Amygdala (tissue), 56 donors: ENCODE measurements around the gene HHATL.
"Not testable (repeated sequence)": the region's sequence is repeated elsewhere in the genome, so short reads cannot be mapped to it uniquely, and the experiment has no call there.

ENCODE experiments used
- DNase-seq, 56 donors: peaks; one replicate each; lab custom pipeline; 2025; lab: John Stamatoyannopoulos, UW

The HHATL gene

GRCh38 chr3:42734263-42734860, 31.8 kb upstream of the HHATL start:
- peak in 3 of 56 donors; percentile 42 to 50 (median 49) for DNase-seq

GRCh38 chr3:42733501-42734262, 31.1 kb upstream of the HHATL start:
- peak in 51 of 56 donors; percentile 29 to 93 (median 73) for DNase-seq

GRCh38 chr3:42732829-42733459, 30.3 kb upstream of the HHATL start:
- peak in 4 of 56 donors; percentile 47 to 66 (median 63) for DNase-seq

GRCh38 chr3:42732196-42732828, 29.7 kb upstream of the HHATL start:
- DNase-seq, result peak in 53 of 56 donors; percentile 35 to 95 (median 83)

- DNase-seq, result no peak
These were observed 29.0 kb upstream of the HHATL start for GRCh38 chr3:42731476-42732195.

GRCh38 chr3:42730706-42731420, 28.3 kb upstream of the HHATL start:
- DNase-seq, result no peak

GRCh38 chr3:42730294-42730693, 27.7 kb upstream of the HHATL start:
- DNase-seq, result no peak

GRCh38 chr3:42729404-42730145, 27.0 kb upstream of the HHATL start:
- peak in 2 of 56 donors; percentile 28 to 29 for DNase-seq

- DNase-seq, result no peak
These were observed 26.2 kb upstream of the HHATL start for GRCh38 chr3:42728668-42729364.

- peak in 26 of 56 donors; percentile 24 to 74 (median 49) for DNase-seq
These were observed 25.5 kb upstream of the HHATL start for GRCh38 chr3:42728056-42728455.

- peak in 19 of 56 donors; percentile 28 to 82 (median 48) for DNase-seq
These were observed 22.9 kb upstream of the HHATL start for GRCh38 chr3:42725454-42725853.

- no peak for DNase-seq
These were observed 20.6 kb upstream of the HHATL start for GRCh38 chr3:42723219-42723618.

- not testable (repeated sequence) for DNase-seq
These were observed 19.8 kb upstream of the HHATL start for GRCh38 chr3:42722442-42722841.

GRCh38 chr3:42721690-42722089, 19.1 kb upstream of the HHATL start:
- DNase-seq, result peak in 32 of 56 donors; percentile 21 to 88 (median 52)

GRCh38 chr3:42720126-42720525, 17.5 kb upstream of the HHATL start:
- DNase-seq, result no peak

- no peak for DNase-seq
These were observed 16.4 kb upstream of the HHATL start for GRCh38 chr3:42719002-42719401.

GRCh38 chr3:42718338-42718737, 15.7 kb upstream of the HHATL start:
- DNase-seq, result no peak

GRCh38 chr3:42717306-42717705, 14.7 kb upstream of the HHATL start:
- no peak for DNase-seq
